ENCODE results near the gene CHCHD3. TPM values are rescaled to one million over a fixed set of nuclear protein-coding genes. Genes with fewer than 3 reads are reported as not detected.

CHCHD3 gene
- total RNA-seq, 2 experiments from 2014 or later = 85.2 to 86.1 TPM

GRCh38 chr7:133102276-133103060 is 20.6 kb upstream of the CHCHD3 start:
- H3K36me3 Mint-ChIP-seq = no peaks in the 10 kb centered on the region
- H3K27me3 Mint-ChIP-seq = peaks cover under 1% of the 10 kb centered on the region
- H3K4me1 Mint-ChIP-seq = no peaks in the 10 kb centered on the region
- no peak overlapping the region for H3K27ac Mint-ChIP-seq
- no peak overlapping the region for H3K4me3 Mint-ChIP-seq
- no peak for DNase-seq
- no peaks in the 10 kb centered on the region for H3K9me3 Mint-ChIP-seq

GRCh38 chr7:133099633-133100286 is 17.9 kb upstream of the CHCHD3 start:
- H3K4me1 Mint-ChIP-seq = no peaks in the 10 kb centered on the region
- no peak overlapping the region for H3K4me3 Mint-ChIP-seq
- no peaks in the 10 kb centered on the region for H3K27me3 Mint-ChIP-seq
- H3K27ac Mint-ChIP-seq = no peak overlapping the region
- H3K36me3 Mint-ChIP-seq = no peaks in the 10 kb centered on the region
- no peak for DNase-seq
- H3K9me3 Mint-ChIP-seq = no peaks in the 10 kb centered on the region

GRCh38 chr7:133095119-133095671 is 13.3 kb upstream of the CHCHD3 start:
- Mint-ChIP-seq H3K27ac (no peak overlapping the region), H3K4me3 (no peak overlapping the region), H3K36me3 (no peaks in the 10 kb centered on the region), H3K4me1 (no peaks in the 10 kb centered on the region), H3K27me3 (no peaks in the 10 kb centered on the region), H3K9me3 (no peaks in the 10 kb centered on the region)
- no peak for DNase-seq

GRCh38 chr7:133091943-133092464 is 10.1 kb upstream of the CHCHD3 start:
- H3K27me3 Mint-ChIP-seq = no peaks in the 10 kb centered on the region
- no peaks in the 10 kb centered on the region for H3K36me3 Mint-ChIP-seq
- H3K4me1 Mint-ChIP-seq = no peaks in the 10 kb centered on the region
- H3K9me3 Mint-ChIP-seq = no peaks in the 10 kb centered on the region
- no peak overlapping the region for H3K27ac Mint-ChIP-seq
- no peak for DNase-seq
- no peak overlapping the region for H3K4me3 Mint-ChIP-seq

GRCh38 chr7:133082390-133082766 is 488 bp upstream of the CHCHD3 start:
- peak overlapping the region; percentile 99 for H3K4me3 Mint-ChIP-seq

GRCh38 chr7:133081119-133081598 is 731 bp downstream of the CHCHD3 start:
- H3K4me1 Mint-ChIP-seq = peaks cover 26% of the 10 kb centered on the region
- H3K4me3 Mint-ChIP-seq = peak overlapping the region; percentile 99
- H3K36me3 Mint-ChIP-seq = peaks cover 17% of the 10 kb centered on the region
- no peaks in the 10 kb centered on the region for H3K9me3 Mint-ChIP-seq
- no peaks in the 10 kb centered on the region for H3K27me3 Mint-ChIP-seq
- peak overlapping the region; percentile 90 for H3K27ac Mint-ChIP-seq
- peak; percentile 12 for DNase-seq

More at GRCh38 chr7:133082390-133082766, 488 bp upstream of the CHCHD3 start:
- no peak for DNase-seq
- H3K36me3 Mint-ChIP-seq = peaks cover 11% of the 10 kb centered on the region
- peaks cover 21% of the 10 kb centered on the region for H3K4me1 Mint-ChIP-seq
- peak overlapping the region; percentile 90 for H3K27ac Mint-ChIP-seq
- H3K9me3 Mint-ChIP-seq = no peaks in the 10 kb centered on the region
- H3K27me3 Mint-ChIP-seq = no peaks in the 10 kb centered on the region

GRCh38 chr7:133079296-133079695 is 2.6 kb downstream of the CHCHD3 start:
- peaks cover 24% of the 10 kb centered on the region for H3K36me3 Mint-ChIP-seq
- DNase-seq = no peak
- H3K27me3 Mint-ChIP-seq = no peaks in the 10 kb centered on the region
- no peak overlapping the region for H3K27ac Mint-ChIP-seq
- H3K4me1 Mint-ChIP-seq = peaks cover 35% of the 10 kb centered on the region
- H3K9me3 Mint-ChIP-seq = no peaks in the 10 kb centered on the region
- peak overlapping the region; percentile 10 for H3K4me3 Mint-ChIP-seq

GRCh38 chr7:133077394-133077793 is 4.5 kb downstream of the CHCHD3 start:
- H3K4me3 Mint-ChIP-seq = no peak overlapping the region
- peaks cover 47% of the 10 kb centered on the region for H3K4me1 Mint-ChIP-seq
- no peaks in the 10 kb centered on the region for H3K27me3 Mint-ChIP-seq
- H3K27ac Mint-ChIP-seq = no peak overlapping the region
- peaks cover 33% of the 10 kb centered on the region for H3K36me3 Mint-ChIP-seq
- H3K9me3 Mint-ChIP-seq = no peaks in the 10 kb centered on the region
- no peak for DNase-seq

GRCh38 chr7:133076142-133076541 is 5.7 kb downstream of the CHCHD3 start:
- Mint-ChIP-seq H3K9me3 (no peaks in the 10 kb centered on the region), H3K4me1 (peaks cover 48% of the 10 kb centered on the region), H3K36me3 (peaks cover 38% of the 10 kb centered on the region), H3K4me3 (no peak overlapping the region), H3K27ac (no peak overlapping the region), H3K27me3 (no peaks in the 10 kb centered on the region)
- no peak for DNase-seq

GRCh38 chr7:133071506-133071905 is 10.4 kb downstream of the CHCHD3 start:
- peaks cover 26% of the 10 kb centered on the region for H3K4me1 Mint-ChIP-seq
- H3K27me3 Mint-ChIP-seq = no peaks in the 10 kb centered on the region
- peaks cover 42% of the 10 kb centered on the region for H3K36me3 Mint-ChIP-seq
- no peak for DNase-seq
- H3K27ac Mint-ChIP-seq = no peak overlapping the region
- H3K9me3 Mint-ChIP-seq = no peaks in the 10 kb centered on the region
- no peak overlapping the region for H3K4me3 Mint-ChIP-seq

GRCh38 chr7:133070562-133070961 is 11.3 kb downstream of the CHCHD3 start:
- no peaks in the 10 kb centered on the region for H3K27me3 Mint-ChIP-seq
- no peak overlapping the region for H3K4me3 Mint-ChIP-seq
- peaks cover 42% of the 10 kb centered on the region for H3K36me3 Mint-ChIP-seq
- no peak for DNase-seq
- peaks cover 24% of the 10 kb centered on the region for H3K4me1 Mint-ChIP-seq
- H3K9me3 Mint-ChIP-seq = no peaks in the 10 kb centered on the region
- H3K27ac Mint-ChIP-seq = no peak overlapping the region

GRCh38 chr7:133065301-133065700 is 16.6 kb downstream of the CHCHD3 start:
- Mint-ChIP-seq H3K4me3 (no peak overlapping the region), H3K36me3 (peaks cover 44% of the 10 kb centered on the region), H3K27ac (no peak overlapping the region), H3K4me1 (peaks cover 6% of the 10 kb centered on the region), H3K9me3 (no peaks in the 10 kb centered on the region), H3K27me3 (no peaks in the 10 kb centered on the region)
- no peak for DNase-seq

GRCh38 chr7:133064082-133064820 is 17.6 kb downstream of the CHCHD3 start:
- no peak overlapping the region for H3K27ac Mint-ChIP-seq
- H3K4me1 Mint-ChIP-seq = peaks cover 14% of the 10 kb centered on the region
- peaks cover 52% of the 10 kb centered on the region for H3K36me3 Mint-ChIP-seq
- H3K9me3 Mint-ChIP-seq = no peaks in the 10 kb centered on the region
- no peaks in the 10 kb centered on the region for H3K27me3 Mint-ChIP-seq
- no peak for DNase-seq
- H3K4me3 Mint-ChIP-seq = no peak overlapping the region

GRCh38 chr7:133061792-133062191 is 20.1 kb downstream of the CHCHD3 start:
- no peak overlapping the region for H3K4me3 Mint-ChIP-seq
- peaks cover 21% of the 10 kb centered on the region for H3K4me1 Mint-ChIP-seq
- no peak overlapping the region for H3K27ac Mint-ChIP-seq
- H3K27me3 Mint-ChIP-seq = no peaks in the 10 kb centered on the region
- no peak for DNase-seq
- H3K36me3 Mint-ChIP-seq = peaks cover 39% of the 10 kb centered on the region
- no peaks in the 10 kb centered on the region for H3K9me3 Mint-ChIP-seq

GRCh38 chr7:133061357-133061756 is 20.5 kb downstream of the CHCHD3 start:
- H3K9me3 Mint-ChIP-seq = no peaks in the 10 kb centered on the region
- no peak for DNase-seq
- peaks cover 24% of the 10 kb centered on the region for H3K4me1 Mint-ChIP-seq
- no peak overlapping the region for H3K4me3 Mint-ChIP-seq
- H3K27me3 Mint-ChIP-seq = no peaks in the 10 kb centered on the region
- no peak overlapping the region for H3K27ac Mint-ChIP-seq
- H3K36me3 Mint-ChIP-seq = peaks cover 34% of the 10 kb centered on the region

Data from activated naive CD8-positive, alpha-beta T cell treated with anti-CD3 and anti-CD28 coated beads for 36 hours (primary cell).